Ishikawa (cell line): ENCODE data around the gene FBL.

Experiments
- CEBPB ChIP-seq: IDR thresholded peaks from 2 replicates; pipeline ENCODE4 v1.6.1; 2012
- CREB1 ChIP-seq: IDR thresholded peaks from 2 replicates; pipeline ENCODE4 v1.6.1; 2012; ENCODE audit warnings: low read depth
- EGR1 ChIP-seq: IDR thresholded peaks from 2 replicates; pipeline ENCODE4 v1.6.1; 2012
- EP300 ChIP-seq: IDR thresholded peaks from 2 replicates; pipeline ENCODE4 v1.6.1; 2012; ENCODE audit warnings: borderline replicate concordance
- FOXM1 ChIP-seq: IDR thresholded peaks from 2 replicates; pipeline ENCODE4 v1.6.1; 2012; ENCODE audit warnings: low read depth, borderline replicate concordance
- MAX ChIP-seq: IDR thresholded peaks from 2 replicates; pipeline ENCODE4 v1.6.1; 2012
- NFIC ChIP-seq: IDR thresholded peaks from 2 replicates; pipeline ENCODE4 v1.6.1; 2012
- RAD21 ChIP-seq: IDR thresholded peaks from 2 replicates; pipeline ENCODE4 v1.6.1; 2012; ENCODE audit warnings: low read depth
- REST ChIP-seq: IDR thresholded peaks from 2 replicates; pipeline ENCODE4 v1.6.1; 2012; ENCODE audit warnings: low read depth, mild to moderate bottlenecking
- TAF1 ChIP-seq: IDR thresholded peaks from 2 replicates; pipeline ENCODE4 v1.6.1; 2012; ENCODE audit warnings: low read depth, mild to moderate bottlenecking
- TCF12 ChIP-seq: IDR thresholded peaks from 2 replicates; pipeline ENCODE4 v1.6.1; 2012; ENCODE audit warnings: low read depth
- TEAD4 ChIP-seq: IDR thresholded peaks from 2 replicates; pipeline ENCODE4 v1.6.1; 2012
- USF1 ChIP-seq: IDR thresholded peaks from 2 replicates; pipeline ENCODE4 v1.6.1; 2012
- YY1 ChIP-seq: IDR thresholded peaks from 2 replicates; pipeline ENCODE4 v1.6.1; 2012; ENCODE audit warnings: low read depth
- ZBTB7A ChIP-seq: IDR thresholded peaks from 2 replicates; pipeline ENCODE4 v1.6.1; 2012; ENCODE audit warnings: low read depth

The FBL gene

GRCh38 chr19:39839678-39840327, 6.4 kb downstream of the FBL start:
- TF ChIP-seq EP300 (no peak), RAD21 (no peak), TEAD4 (no peak), USF1 (no peak), ZBTB7A (no peak), CEBPB (no peak), TAF1 (no peak), EGR1 (no peak), TCF12 (no peak), FOXM1 (no peak), REST (no peak)

- TF ChIP-seq FOXM1 (no peak), TCF12 (no peak), NFIC (no peak), YY1 (no peak), EP300 (no peak), CEBPB (no peak), ZBTB7A (no peak), RAD21 (no peak), EGR1 (no peak), TAF1 (no peak), USF1 (no peak), CREB1 (no peak), REST (no peak), TEAD4 (no peak)
Observed at GRCh38 chr19:39838569-39838968, 7.6 kb downstream of the FBL start.

- TF ChIP-seq YY1: no peak
- TF ChIP-seq EP300: no peak
- TF ChIP-seq TEAD4: no peak
- no peak for TF ChIP-seq REST
- no peak for TF ChIP-seq ZBTB7A
- no peak for TF ChIP-seq RAD21
- TF ChIP-seq FOXM1: no peak
Observed at GRCh38 chr19:39837978-39838377, 8.2 kb downstream of the FBL start.

- TF ChIP-seq TEAD4 (no peak), EGR1 (no peak), RAD21 (no peak), MAX (no peak; the same call in 1 of the 2 replicates), YY1 (no peak), ZBTB7A (no peak), TCF12 (no peak), REST (no peak), CREB1 (no peak)
Observed at GRCh38 chr19:39834287-39834841, 11.8 kb downstream of the FBL start.
